Right atrium auricular region (tissue), 2 donors: Measurements from ENCODE around the gene PRF1. TPM values are rescaled to one million over a fixed set of nuclear protein-coding genes. Genes with fewer than 3 reads are reported as not detected.
A peak's percentile ranks its signal among the peaks of the same experiment; 100 is the strongest.

Experiments used
- DNase-seq: peaks from one replicate; pipeline ENCODE4 v3.0.0-alpha.2; 2019; ENCODE audit warnings: low spot score
- H3K27ac ChIP-seq, 2 donors: fragments of 200-600 bp; sonication (generic); 1 replicate in 1 of 2; 2 replicates in 1 of 2; pipeline ENCODE4 v1.5.1; 2016 to 2019
- H3K27me3 ChIP-seq, 2 donors: fragments of 200-600 bp; sonication (generic); one replicate each; pipeline versions ENCODE4 v1.5.1 to v1.6.0; 2017 to 2019
- H3K36me3 ChIP-seq: fragments of 200-600 bp; sonication (generic); one replicate; pipeline ENCODE4 v1.5.1; 2016
- H3K4me1 ChIP-seq, 2 donors: fragments of 200-600 bp; sonication (generic); one replicate each; pipeline versions ENCODE4 v1.5.1 to v1.6.0; 2017 to 2019
- H3K4me3 ChIP-seq, 2 donors: fragments of 200-600 bp; sonication (generic); 1 replicate in 1 of 2; 2 replicates in 1 of 2; pipeline ENCODE4 v1.5.1; 2017 to 2019; ENCODE audit warnings: mild to moderate bottlenecking in 1 of 2, moderate library complexity in 1 of 2
- H3K9me3 ChIP-seq, 2 donors: fragments of 200-600 bp; sonication (generic); one replicate each; pipeline ENCODE4 v1.5.1; 2019
- CTCF ChIP-seq, 2 donors: fragments of 200-600 bp; sonication (generic); IDR thresholded peaks; one replicate each; pipeline ENCODE4 v1.5.1; 2019; ENCODE audit warnings: antibody characterized with exemption in 2 of 2
- total RNA-seq, 2 donors: library from RNA; depleted of rRNA; stranded (reverse); fragments of >200 nt; gene quantifications; one replicate each; pipeline ENCODE4 v1.1.0, GENCODE V29; 2016

Gene PRF1
- total RNA-seq, 2 donors from 2014 or later: 1.1 to 1.4 TPM

- Histone ChIP-seq H3K36me3 (no peaks in the 10 kb centered on the region), H3K9me3 (no peaks in the 10 kb centered on the region), H3K27me3 (no peaks in the 10 kb centered on the region), H3K27ac (no peak overlapping the region), H3K4me1 (no peaks in the 10 kb centered on the region), H3K4me3 (no peak overlapping the region)
- TF ChIP-seq CTCF (IDR thresholded peaks at IDR 0.05): no peak
- no peak for DNase-seq
Measured at GRCh38 chr10:70604106-70604505, 1.6 kb upstream of the PRF1 start.

GRCh38 chr10:70603449-70603801 is 884 bp upstream of the PRF1 start:
- Histone ChIP-seq H3K27me3 (no peaks in the 10 kb centered on the region), H3K4me3 (no peak overlapping the region), H3K36me3 (no peaks in the 10 kb centered on the region), H3K9me3 (no peaks in the 10 kb centered on the region), H3K27ac (no peak overlapping the region), H3K4me1 (no peaks in the 10 kb centered on the region)
- TF ChIP-seq CTCF (IDR thresholded peaks at IDR 0.05): no peak
- DNase-seq: peak; percentile 49

GRCh38 chr10:70601746-70602145 is 795 bp downstream of the PRF1 start:
- DNase-seq: peak; percentile 21
- H3K27me3 ChIP-seq: no peaks in the 10 kb centered on the region
- H3K36me3 ChIP-seq: no peaks in the 10 kb centered on the region
- no peak for TF ChIP-seq CTCF (IDR thresholded peaks at IDR 0.05)
- H3K9me3 ChIP-seq: no peaks in the 10 kb centered on the region
- no peak overlapping the region for H3K4me3 ChIP-seq
- no peaks in the 10 kb centered on the region for H3K4me1 ChIP-seq
- no peak overlapping the region for H3K27ac ChIP-seq

- Histone ChIP-seq H3K4me3 (no peak overlapping the region), H3K4me1 (no peaks in the 10 kb centered on the region), H3K27ac (no peak overlapping the region), H3K9me3 (no peaks in the 10 kb centered on the region), H3K36me3 (no peaks in the 10 kb centered on the region), H3K27me3 (no peaks in the 10 kb centered on the region)
- peak; percentile 38 for DNase-seq
- no peak for TF ChIP-seq CTCF (IDR thresholded peaks at IDR 0.05)
Measured at GRCh38 chr10:70600512-70601395, 1.8 kb downstream of the PRF1 start.

GRCh38 chr10:70599791-70600190 is 2.8 kb downstream of the PRF1 start:
- no peaks in the 10 kb centered on the region for H3K36me3 ChIP-seq
- H3K9me3 ChIP-seq: no peaks in the 10 kb centered on the region
- no peaks in the 10 kb centered on the region for H3K4me1 ChIP-seq
- no peaks in the 10 kb centered on the region for H3K27me3 ChIP-seq
- H3K4me3 ChIP-seq: no peak overlapping the region
- H3K27ac ChIP-seq: no peak overlapping the region
- DNase-seq: peak; percentile 13
- no peak for TF ChIP-seq CTCF (IDR thresholded peaks at IDR 0.05)

GRCh38 chr10:70599319-70599718 is 3.2 kb downstream of the PRF1 start:
- no peaks in the 10 kb centered on the region for H3K9me3 ChIP-seq
- no peak for DNase-seq
- no peaks in the 10 kb centered on the region for H3K27me3 ChIP-seq
- no peak overlapping the region for H3K27ac ChIP-seq
- H3K4me3 ChIP-seq: no peak overlapping the region
- no peaks in the 10 kb centered on the region for H3K4me1 ChIP-seq
- no peak for TF ChIP-seq CTCF (IDR thresholded peaks at IDR 0.05)
- H3K36me3 ChIP-seq: no peaks in the 10 kb centered on the region
